Progenitor cell of endocrine pancreas (in vitro differentiated cells): ENCODE data around the gene AGTR1. TPM values are rescaled to one million over a fixed set of nuclear protein-coding genes. Genes with fewer than 3 reads are reported as not detected.
A peak's percentile ranks its signal among the peaks of the same experiment; 100 is the strongest.

Source experiments
- DNase-seq: peaks from one replicate; pipeline ENCODE4 v3.0.0; 2021; ENCODE audit warnings: low spot score; ENCODE audit not compliant: unreplicated experiment
- H3K27ac Mint-ChIP-seq: 2 replicates; pipeline ENCODE4 v1.8.0; 2021; ENCODE audit warnings: mild to moderate bottlenecking, moderate library complexity, mixed read lengths
- H3K27me3 Mint-ChIP-seq: 2 replicates; pipeline ENCODE4 v1.8.0; 2021; ENCODE audit warnings: mixed read lengths
- H3K36me3 Mint-ChIP-seq: 2 replicates; pipeline ENCODE4 v1.8.0; 2022; ENCODE audit warnings: mixed read lengths; ENCODE audit not compliant: insufficient read depth
- H3K4me1 Mint-ChIP-seq: 2 replicates; pipeline ENCODE4 v1.8.0; 2021; ENCODE audit warnings: low read depth, mixed read lengths
- H3K4me3 Mint-ChIP-seq: 2 replicates; pipeline ENCODE4 v1.8.0; 2021; ENCODE audit warnings: low read depth, mild to moderate bottlenecking, moderate library complexity, mixed read lengths
- H3K9me3 Mint-ChIP-seq: 2 replicates; pipeline ENCODE4 v1.8.0; 2021; ENCODE audit warnings: low read depth, mixed read lengths
- CTCF ChIP-seq: fragments of 200-600 bp; sonication (generic); IDR thresholded peaks from one replicate; pipeline ENCODE4 v1.5.0; 2021; ENCODE audit warnings: antibody characterized with exemption, mild to moderate bottlenecking; ENCODE audit not compliant: unreplicated experiment
- total RNA-seq: library from RNA; stranded (reverse); gene quantifications from 2 replicates; pipeline ENCODE4 v1.2.1, GENCODE V29; 2021

AGTR1 gene
- total RNA-seq, 1 donor from 2014 or later = 8.2 TPM

- H3K9me3 Mint-ChIP-seq = peaks cover 2% of the 10 kb centered on the region
- TF ChIP-seq CTCF = no peak
- no peak overlapping the region for H3K27ac Mint-ChIP-seq
- no peak overlapping the region for H3K4me3 Mint-ChIP-seq
- DNase-seq = no peak
- H3K27me3 Mint-ChIP-seq = no peaks in the 10 kb centered on the region
- no peaks in the 10 kb centered on the region for H3K4me1 Mint-ChIP-seq
- H3K36me3 Mint-ChIP-seq = no peaks in the 10 kb centered on the region
Observed at GRCh38 chr3:148757238-148758215, 59.8 kb downstream of the AGTR1 start.

GRCh38 chr3:148758303-148758884, 60.7 kb downstream of the AGTR1 start:
- Mint-ChIP-seq H3K9me3 (peaks cover 2% of the 10 kb centered on the region), H3K27ac (peak overlapping the region; percentile 45), H3K4me1 (no peaks in the 10 kb centered on the region), H3K36me3 (no peaks in the 10 kb centered on the region), H3K4me3 (no peak overlapping the region), H3K27me3 (no peaks in the 10 kb centered on the region)
- DNase-seq = no peak
- TF ChIP-seq CTCF = no peak

GRCh38 chr3:148759430-148759829, 61.7 kb downstream of the AGTR1 start:
- no peak for TF ChIP-seq CTCF
- no peak overlapping the region for H3K4me3 Mint-ChIP-seq
- H3K36me3 Mint-ChIP-seq = no peaks in the 10 kb centered on the region
- no peak overlapping the region for H3K27ac Mint-ChIP-seq
- H3K4me1 Mint-ChIP-seq = no peaks in the 10 kb centered on the region
- DNase-seq = no peak
- no peaks in the 10 kb centered on the region for H3K27me3 Mint-ChIP-seq
- peaks cover 2% of the 10 kb centered on the region for H3K9me3 Mint-ChIP-seq

- TF ChIP-seq CTCF = no peak
- peaks cover 2% of the 10 kb centered on the region for H3K9me3 Mint-ChIP-seq
- H3K36me3 Mint-ChIP-seq = no peaks in the 10 kb centered on the region
Observed at GRCh38 chr3:148763156-148763680, 65.5 kb downstream of the AGTR1 start.

GRCh38 chr3:148763986-148764935, 66.6 kb downstream of the AGTR1 start:
- TF ChIP-seq CTCF = no peak
- no peak overlapping the region for H3K27ac Mint-ChIP-seq
- no peak overlapping the region for H3K4me3 Mint-ChIP-seq
- no peaks in the 10 kb centered on the region for H3K27me3 Mint-ChIP-seq
- no peaks in the 10 kb centered on the region for H3K36me3 Mint-ChIP-seq
- peaks cover 2% of the 10 kb centered on the region for H3K9me3 Mint-ChIP-seq
- no peak for DNase-seq
- no peaks in the 10 kb centered on the region for H3K4me1 Mint-ChIP-seq

More at GRCh38 chr3:148763156-148763680, 65.5 kb downstream of the AGTR1 start:
- H3K27ac Mint-ChIP-seq = no peak overlapping the region
- no peak overlapping the region for H3K4me3 Mint-ChIP-seq
- no peak for DNase-seq
- no peaks in the 10 kb centered on the region for H3K27me3 Mint-ChIP-seq
- no peaks in the 10 kb centered on the region for H3K4me1 Mint-ChIP-seq
